Stimulated activated CD8-positive, alpha-beta memory T cell treated with anti-CD3 and anti-CD28 coated beads, Interleukin-2, amount 100 ng/mL, for 48 hours (primary cell): ENCODE results near the gene HDAC9.

Source experiments
- DNase-seq, 2 donors: peaks; one replicate each; pipeline ENCODE4 v3.0.0-alpha.2; 2020; ENCODE audit warnings: low read depth in 2 of 2

The HDAC9 gene

GRCh38 chr7:18593602-18594279 lies 98.2 kb downstream of the HDAC9 start:
- DNase-seq: no peak

DNA sequence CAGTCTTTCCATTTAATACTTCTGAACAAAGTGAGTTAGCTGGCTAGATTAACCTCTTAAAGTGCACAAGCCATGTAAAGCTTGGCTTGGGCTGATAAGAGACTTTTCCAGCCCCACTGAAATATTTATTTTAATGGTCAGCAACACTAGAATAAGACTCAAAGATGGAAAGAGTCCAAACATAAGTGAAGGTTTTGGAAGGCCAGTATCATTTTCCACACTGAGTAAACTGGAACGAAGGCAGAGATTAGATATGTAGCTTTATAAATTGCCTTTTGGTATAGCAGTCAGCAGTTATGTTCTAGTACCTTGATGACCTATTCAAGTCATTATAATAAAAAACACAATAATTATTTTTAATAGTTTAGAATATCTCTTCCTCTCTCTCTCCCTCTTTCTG lies 102.2 kb downstream of the HDAC9 start:
- no peak for DNase-seq

- no peak for DNase-seq
Observed at GRCh38 chr7:18607025-18607424, 111.5 kb downstream of the HDAC9 start.

GRCh38 chr7:18610331-18610948 lies 114.9 kb downstream of the HDAC9 start:
- DNase-seq: no peak

- DNase-seq: no peak
Observed at GRCh38 chr7:18614841-18615240, 119.3 kb downstream of the HDAC9 start.

- DNase-seq: no peak
Observed at GRCh38 chr7:18619311-18619710, 123.8 kb downstream of the HDAC9 start.

- no peak for DNase-seq
Observed at GRCh38 chr7:18623389-18623788, 127.8 kb downstream of the HDAC9 start.

DNA sequence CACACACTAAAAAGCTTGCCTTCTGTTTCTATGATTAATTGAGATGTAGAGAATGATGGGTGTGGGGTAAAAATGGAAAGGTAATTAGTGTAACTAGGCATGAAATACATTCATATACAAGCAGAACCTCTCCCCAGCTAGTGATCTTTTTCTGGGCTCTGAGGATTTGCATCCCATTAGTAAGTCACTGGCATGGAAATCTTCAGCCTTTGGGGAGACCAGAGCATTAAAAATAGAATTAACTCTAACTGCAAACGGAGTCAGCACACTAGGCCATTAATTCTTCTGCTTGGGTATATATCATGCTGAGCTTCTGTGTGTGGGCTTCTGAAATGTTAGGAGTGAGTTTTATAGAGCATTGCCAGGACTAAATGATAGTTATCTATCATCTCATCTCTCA lies 128.9 kb downstream of the HDAC9 start:
- no peak for DNase-seq

- no peak for DNase-seq
Observed at GRCh38 chr7:18626086-18626485, 130.5 kb downstream of the HDAC9 start.

- DNase-seq: no peak
Observed at GRCh38 chr7:18626717-18627116, 131.2 kb downstream of the HDAC9 start.

- no peak for DNase-seq
Observed at GRCh38 chr7:18637516-18637915, 142.0 kb downstream of the HDAC9 start.

DNA sequence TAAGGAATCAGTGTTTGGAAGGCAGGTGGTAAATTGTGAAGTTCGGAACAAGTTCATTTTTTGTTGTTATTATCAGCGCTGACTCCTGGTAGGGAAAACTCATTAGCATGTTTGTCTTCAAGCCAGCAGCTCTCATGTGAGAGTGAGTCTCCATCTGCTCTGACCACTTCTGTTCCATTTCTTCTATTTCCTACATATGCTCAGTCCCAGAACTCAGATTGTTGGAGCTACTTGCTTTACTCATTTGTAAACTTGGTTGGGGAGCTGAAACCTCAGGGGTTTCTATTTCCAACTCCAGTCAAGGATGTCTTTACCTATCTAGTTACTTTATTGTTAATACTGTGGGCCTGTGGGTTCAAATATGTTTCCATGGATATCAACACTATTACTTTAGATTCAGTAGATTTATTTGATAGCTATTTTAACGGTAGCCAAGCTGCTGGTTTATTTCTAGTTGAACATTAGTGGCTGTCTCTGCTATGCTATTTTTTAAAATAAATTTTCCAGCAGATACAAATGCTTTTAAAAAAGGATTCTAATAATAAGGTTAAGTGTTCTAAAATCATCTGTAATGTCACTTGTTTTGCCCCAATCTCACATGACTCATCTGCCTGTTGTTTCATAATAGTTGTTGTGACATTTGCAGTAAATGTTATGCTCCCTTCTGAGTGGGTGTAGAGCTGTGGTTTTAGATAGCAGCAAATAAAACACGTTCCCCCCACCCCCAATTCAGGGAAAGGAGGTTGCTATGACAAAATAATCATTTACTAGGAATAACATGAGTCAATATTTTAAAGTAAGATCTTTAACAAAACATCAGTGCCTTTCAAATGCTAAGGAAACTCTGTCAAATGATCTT lies 143.3 kb downstream of the HDAC9 start:
- DNase-seq: no peak

- DNase-seq: no peak
Observed at GRCh38 chr7:18639711-18640110, 144.2 kb downstream of the HDAC9 start.

GRCh38 chr7:18644981-18645380 lies 149.4 kb downstream of the HDAC9 start:
- no peak for DNase-seq

GRCh38 chr7:18647582-18647981 lies 152.0 kb downstream of the HDAC9 start:
- DNase-seq: no peak

DNA sequence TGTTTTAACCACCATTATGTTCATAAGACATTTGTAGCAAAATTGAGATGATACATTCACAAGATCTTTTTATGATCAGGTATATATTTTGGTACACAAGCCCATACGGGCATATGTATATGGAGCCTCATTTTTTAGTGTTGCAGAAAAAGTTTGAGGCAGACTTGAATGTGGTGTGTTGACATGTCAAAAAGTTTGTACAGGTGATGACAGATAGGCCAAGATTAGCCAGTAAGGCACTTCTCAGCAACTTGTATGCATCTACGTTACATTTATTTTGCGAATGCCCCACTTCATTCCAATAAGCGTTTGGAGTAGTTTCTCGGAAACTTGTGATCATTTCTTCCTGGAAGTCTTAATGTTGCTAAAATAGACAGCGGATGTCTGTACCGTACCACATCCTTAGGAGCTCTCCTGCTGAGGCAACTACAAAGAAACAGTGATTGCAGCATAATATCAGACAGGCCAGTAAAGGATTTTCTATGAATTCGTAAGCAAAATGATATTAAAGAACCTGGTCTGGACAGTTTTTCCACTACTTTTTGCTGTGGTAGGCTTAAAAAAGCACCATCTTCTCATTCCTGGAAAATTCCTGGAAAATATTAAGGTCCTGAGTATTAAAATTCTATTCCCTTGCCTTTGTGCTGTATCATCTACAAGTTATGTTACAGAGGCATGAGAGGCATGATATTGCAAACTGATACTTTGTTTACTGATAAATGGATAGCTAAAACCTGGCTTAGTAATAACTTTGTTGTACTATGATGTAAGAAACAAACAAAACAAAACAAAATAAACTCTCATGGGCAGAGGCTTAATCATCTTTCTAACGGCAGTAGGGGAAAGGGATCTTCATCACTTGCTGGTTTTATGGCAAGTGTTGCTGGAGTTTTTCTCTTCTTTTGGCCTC lies 153.6 kb downstream of the HDAC9 start:
- DNase-seq: no peak

- DNase-seq: no peak
Observed at GRCh38 chr7:18653381-18654155, 158.0 kb downstream of the HDAC9 start.

- DNase-seq: no peak
Observed at GRCh38 chr7:18654709-18655108, 159.2 kb downstream of the HDAC9 start.

DNA sequence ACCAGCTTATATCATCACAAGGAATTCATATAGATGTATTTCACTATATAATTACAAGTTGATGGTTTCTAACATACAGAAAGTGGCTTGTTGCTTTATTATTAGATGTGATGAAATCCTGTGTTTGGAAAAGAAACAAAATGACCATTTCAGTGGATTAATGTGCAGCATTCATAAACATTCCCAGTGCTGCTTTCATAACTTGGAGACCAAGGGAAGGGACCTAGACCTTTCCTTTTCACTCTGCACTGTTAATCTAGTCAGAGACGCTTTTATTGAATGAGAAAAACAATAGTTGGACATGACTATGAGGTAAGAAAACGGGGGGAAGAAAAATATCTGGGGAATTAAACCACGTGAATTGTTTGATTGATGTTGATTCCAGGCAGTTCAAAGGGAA lies 160.0 kb downstream of the HDAC9 start:
- no peak for DNase-seq

DNA sequence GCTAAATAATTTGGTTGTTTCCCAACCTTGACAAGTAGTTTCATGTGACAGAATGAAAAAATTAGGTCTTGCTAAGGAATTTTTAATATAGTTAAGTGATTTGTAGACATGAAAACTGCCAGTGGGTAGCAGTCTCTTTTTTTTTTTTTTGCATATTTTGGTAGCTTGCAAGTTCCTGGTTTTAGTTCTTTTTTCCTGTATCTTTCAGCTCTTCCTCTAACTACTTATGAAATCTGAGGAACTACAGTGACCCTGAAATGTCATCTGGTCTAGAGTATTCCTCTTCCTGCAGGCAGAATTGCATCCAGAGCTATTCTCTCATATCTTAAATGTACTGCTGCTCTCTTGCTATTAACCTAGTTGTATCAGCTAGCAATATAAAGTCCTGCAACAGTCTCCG lies 160.4 kb downstream of the HDAC9 start:
- no peak for DNase-seq

DNA sequence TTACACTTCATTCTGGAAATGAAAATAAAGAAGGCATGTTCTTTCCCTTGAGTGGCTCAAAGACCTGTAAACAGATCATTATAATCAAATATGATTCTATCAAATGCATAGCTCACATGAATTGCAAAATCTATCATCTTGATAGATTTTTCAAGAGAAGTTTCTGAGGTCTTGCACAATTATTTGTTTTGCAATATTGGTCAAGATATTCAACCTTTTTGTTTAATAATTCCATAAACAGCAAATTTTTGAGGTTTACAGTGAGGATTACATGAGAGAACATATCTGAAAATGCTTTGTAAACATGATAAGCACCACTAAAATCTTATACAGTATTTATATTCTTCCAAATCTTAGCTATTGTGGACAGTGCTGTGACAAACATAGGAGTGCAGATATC lies 160.8 kb downstream of the HDAC9 start:
- no peak for DNase-seq
